Cardiac fibroblast (primary cell): ENCODE results near the gene CTBP1.

Experiments
- DNase-seq, 2 donors: peaks; one replicate each; pipeline versions ENCODE4 v3.0.0 to v3.0.0-alpha.2; 2010; ENCODE audit warnings: low read depth in 2 of 2
- H3K4me3 ChIP-seq, 2 donors: replicated peaks in 1 of 2; 1 replicate in 1 of 2; 2 replicates in 1 of 2; pipeline ENCODE4 v1.5.1; 2011; ENCODE audit warnings: low read depth in 2 of 2, low read length in 2 of 2, mild to moderate bottlenecking in 2 of 2, moderate library complexity in 1 of 2
- CTCF ChIP-seq: IDR thresholded peaks from one replicate; pipeline ENCODE4 v1.5.1; 2011; ENCODE audit warnings: low read depth, mild to moderate bottlenecking, low read length, inconsistent platforms

The CTBP1 gene

DNA sequence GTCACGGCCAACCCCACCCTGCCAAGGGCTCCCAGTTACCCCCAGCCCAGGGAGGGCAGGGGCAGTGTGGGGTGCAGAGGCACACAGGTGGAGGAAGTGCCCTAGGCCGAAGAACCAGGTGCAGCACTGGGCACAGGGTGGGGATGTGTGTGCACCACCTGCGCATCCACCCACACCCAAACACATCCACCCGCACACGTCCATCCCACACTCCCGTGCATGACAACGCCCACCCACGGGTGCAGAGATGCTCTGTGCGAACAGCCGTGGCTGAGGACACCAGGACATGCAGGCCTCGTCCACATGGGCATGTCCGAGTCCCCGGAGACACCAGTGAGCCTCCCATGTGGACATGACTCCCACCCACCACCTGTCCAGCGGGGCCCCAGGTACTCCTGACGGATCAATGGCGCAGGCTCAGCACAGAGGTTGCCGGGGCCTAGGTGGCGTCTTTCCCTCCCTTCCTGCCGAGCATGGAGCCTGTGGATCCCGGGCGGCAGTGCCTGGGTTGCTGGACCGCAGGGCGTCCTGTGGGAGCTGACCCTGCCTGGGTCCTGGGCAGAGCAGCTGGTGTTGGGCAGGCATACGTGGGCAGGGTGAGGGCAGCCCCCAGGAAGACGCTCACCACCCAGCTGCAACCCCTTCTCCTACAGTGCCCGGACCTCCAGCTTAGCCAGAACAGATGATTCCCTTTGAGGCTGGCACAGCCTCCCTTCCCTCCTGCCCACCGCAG, 19.6 kb downstream of the CTBP1 start:
- H3K4me3 ChIP-seq, result no peak overlapping the region
- no peak for TF ChIP-seq CTCF
- no peak for DNase-seq

GRCh38 chr4:1227816-1228215, 21.1 kb downstream of the CTBP1 start:
- DNase-seq, result no peak
- TF ChIP-seq CTCF, result no peak
- H3K4me3 ChIP-seq, result no peak overlapping the region

GRCh38 chr4:1226598-1226997, 22.3 kb downstream of the CTBP1 start:
- no peak for DNase-seq
- TF ChIP-seq CTCF, result no peak
- H3K4me3 ChIP-seq, result no peak overlapping the region

DNA sequence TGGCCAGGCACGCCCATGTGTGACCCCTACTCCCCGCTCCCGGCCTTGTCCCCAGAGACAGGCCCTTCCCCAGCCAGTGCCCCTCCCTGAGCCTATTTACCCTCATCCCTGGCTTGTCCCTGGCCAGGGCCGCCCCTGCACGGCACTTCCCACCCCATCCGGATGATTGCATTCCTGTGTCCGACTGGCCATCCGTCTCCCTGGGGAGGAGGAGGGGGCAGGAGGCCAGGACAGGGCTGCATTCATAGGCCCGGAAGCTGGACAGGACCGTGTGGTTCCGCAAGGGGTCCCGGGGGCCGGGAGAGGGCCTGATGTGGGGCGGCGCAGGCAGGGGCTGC, 22.8 kb downstream of the CTBP1 start:
- H3K4me3 ChIP-seq, result no peak overlapping the region
- no peak for DNase-seq
- no peak for TF ChIP-seq CTCF

GRCh38 chr4:1225272-1226143, 23.4 kb downstream of the CTBP1 start:
- no peak overlapping the region for H3K4me3 ChIP-seq
- no peak for TF ChIP-seq CTCF
- DNase-seq, result no peak

- no peak for DNase-seq
- TF ChIP-seq CTCF, result no peak
- no peak overlapping the region for H3K4me3 ChIP-seq
Observed at GRCh38 chr4:1223841-1224809, 24.8 kb downstream of the CTBP1 start.
